K562 (cell line): ENCODE measurements around the gene FBXW8. TPM values are rescaled to one million over a fixed set of nuclear protein-coding genes. Genes with fewer than 3 reads are reported as not detected.

Source experiments
- ATAC-seq: fragments of 200-7000 bp; cut with Tn5 transposase; 3 replicates; pipeline ENCODE4 v1.9.1; 2020; ENCODE audit warnings: moderate library complexity
- BruUV-seq: library from RNA; stranded (reverse); fragments of 400-500 nt; replicated peaks from 2 replicates; lab custom pipeline; 2021; lab: Mats Ljungman, UMichigan
- CTCF ChIA-PET: fragments of 300-600 bp; formaldehyde crosslinking; extraction: SDS; loops from one replicate; lab custom pipeline; 2021; ENCODE audit warnings: low intra/inter-chr PET ratio; lab: Yijun Ruan, JAX
- POLR2A ChIA-PET: fragments of 300-600, 350-650 bp; sonication (Branson Sonifier 250); formaldehyde crosslinking; extraction: SDS; loops from one replicate; lab custom pipeline; 2021; ENCODE audit warnings: antibody characterized with exemption, inconsistent platforms; lab: Yijun Ruan, JAX
- DNase-seq, 4 experiments: peaks; one replicate each; pipeline versions ENCODE4 v3.0.0 to v3.0.0-alpha.2; 2011 to 2018; ENCODE audit warnings: low spot score in 3 of 4, mixed read lengths in 3 of 4; ENCODE audit errors: extremely low read depth in 1 of 4
- FAIRE-seq: peaks from 2 replicates; lab custom pipeline; 2011; peaks lifted over from hg19 to GRCh38; lab: Jason Lieb, UNC
- H2AFZ ChIP-seq: 2 replicates; pipeline ENCODE4 v1.6.0; 2011; ENCODE audit warnings: low read depth, low read length, control low read depth, inconsistent platforms
- H3K27ac ChIP-seq: fragments of 200-600 bp; 3 replicates; pipeline ENCODE4 v1.8.0; 2011; ENCODE audit warnings: low read depth, mild to moderate bottlenecking, control low read depth, inconsistent platforms, low read length, moderate library complexity, mixed read lengths; ENCODE audit errors: extremely low read depth
- H3K27me3 ChIP-seq, 2 experiments: fragments of 300-600 bp in 1 of 2; 2 replicates in 1 of 2; 3 replicates in 1 of 2; pipeline versions ENCODE4 v1.6.0 to v1.8.0; 2011; ENCODE audit warnings: inconsistent platforms in 2 of 2, low read length in 2 of 2, mild to moderate bottlenecking in 1 of 2, mixed read lengths in 1 of 2, moderate library complexity in 1 of 2; ENCODE audit not compliant: control insufficient read depth in 2 of 2, insufficient read depth in 2 of 2
- H3K36me3 ChIP-seq: fragments of 300-600 bp; 3 replicates; pipeline ENCODE4 v1.8.0; 2011; ENCODE audit warnings: mild to moderate bottlenecking, low read length, inconsistent platforms; ENCODE audit not compliant: control insufficient read depth, insufficient read depth
- H3K4me1 ChIP-seq, 2 experiments: fragments of 200-600 bp in 1 of 2; replicated peaks in 1 of 2; 2 replicates in 1 of 2; 3 replicates in 1 of 2; pipeline versions ENCODE4 v1.5.1 to v1.8.0; 2011; ENCODE audit warnings: inconsistent platforms in 2 of 2, low read length in 2 of 2, mild to moderate bottlenecking in 1 of 2, mixed read lengths in 1 of 2, moderate library complexity in 1 of 2; ENCODE audit not compliant: control insufficient read depth in 2 of 2, insufficient read depth in 2 of 2
- H3K4me2 ChIP-seq: 2 replicates; pipeline ENCODE4 v1.6.1; 2011; ENCODE audit warnings: low read length, control low read depth, inconsistent platforms, mixed read lengths; ENCODE audit not compliant: insufficient read depth
- H3K4me3 ChIP-seq: fragments of 200-600 bp; sonication (generic), shearing (Covaris generic); 2 replicates; pipeline ENCODE4 v1.5.1; 2016; ENCODE audit warnings: control low read depth, inconsistent platforms
- H3K79me2 ChIP-seq: fragments of 200-600 bp; 3 replicates; pipeline ENCODE4 v1.8.0; 2011; ENCODE audit warnings: low read length, inconsistent platforms; ENCODE audit not compliant: control insufficient read depth, insufficient read depth
- H3K9ac ChIP-seq, 2 experiments: 2 replicates each; pipeline versions ENCODE4 v1.6.0 to v1.6.1; 2011; ENCODE audit warnings: low read depth in 2 of 2, low read length in 2 of 2, control low read depth in 1 of 2, inconsistent platforms in 1 of 2, mild to moderate bottlenecking in 1 of 2, mixed read lengths in 1 of 2; ENCODE audit not compliant: insufficient read depth in 1 of 2
- H3K9me1 ChIP-seq: one replicate; pipeline ENCODE4 v1.6.0; 2011; ENCODE audit warnings: inconsistent platforms, mild to moderate bottlenecking, low read length, moderate library complexity; ENCODE audit not compliant: control insufficient read depth, insufficient read depth
- H3K9me3 ChIP-seq: replicated peaks from 2 replicates; pipeline ENCODE4 v1.5.1; 2011; ENCODE audit warnings: low read depth, low read length, inconsistent platforms; ENCODE audit not compliant: control insufficient read depth, insufficient read depth
- H4K20me1 ChIP-seq: replicated peaks from 2 replicates; pipeline ENCODE4 v1.6.1; 2011; ENCODE audit warnings: low read length, inconsistent platforms, mixed read lengths; ENCODE audit not compliant: control insufficient read depth, insufficient read depth
- ETV6 ChIP-seq, 3 experiments: fragments of 150-350 bp in 1 of 3; sonication (generic) in 1 of 3; formaldehyde crosslinking in 1 of 3; IDR thresholded peaks; 2 replicates each; pipeline versions ENCODE4 v1.6.1 to v1.8.0; 2014 to 2022; ENCODE audit warnings: borderline replicate concordance in 2 of 3, low read depth in 2 of 3, antibody characterized with exemption in 1 of 3, low read length in 1 of 3, mild to moderate bottlenecking in 1 of 3, missing genetic modification reagents in 1 of 3
- HDAC1 ChIP-seq, 2 experiments: fragments of 450-650 bp; IDR thresholded peaks; 2 replicates each; pipeline ENCODE4 v1.6.1; 2016 to 2017; ENCODE audit warnings: inconsistent platforms in 1 of 2, mild to moderate bottlenecking in 1 of 2, moderate library complexity in 1 of 2
- HDAC6 ChIP-seq: IDR thresholded peaks from 2 replicates; pipeline ENCODE4 v1.6.1; 2012; ENCODE audit warnings: low read depth, mild to moderate bottlenecking, control low read depth, inconsistent platforms, low read length, moderate library complexity
- SETDB1 ChIP-seq: IDR thresholded peaks from one replicate; pipeline ENCODE4 v1.6.1; 2012; ENCODE audit warnings: low read length, control low read depth, inconsistent platforms
- ZNF140 ChIP-seq: fragments of 250-450 bp; sonication (Bioruptor Pico); IDR thresholded peaks from 2 replicates; pipeline ENCODE4 v1.8.0; 2021; ENCODE audit warnings: moderate library complexity, mild to moderate bottlenecking, inconsistent platforms
- ZNF175 ChIP-seq: fragments of 200-800 bp; sonication (Bioruptor generic); IDR thresholded peaks from 2 replicates; pipeline ENCODE4 v1.6.1; 2016; ENCODE audit warnings: low read depth, mild to moderate bottlenecking, missing genetic modification characterization, missing compliant biosample characterization
- WGBS: fragments of 100-300 bp; shearing (Covaris generic); methylation state at CpG from one replicate; pipeline ENCODE4 v1.1.6; 2016; ENCODE audit warnings: low coverage, mixed read lengths; ENCODE audit not compliant: insufficient coverage; ENCODE audit errors: missing lambda C conversion rate; 5-methylcytosine and 5-hydroxymethylcytosine counted together
- in situ Hi-C: fragments of 300-500 bp; cut with MboI; formaldehyde crosslinking; loops from 4 replicates; pipeline ENCODE4 v1.15.0; 2018; ENCODE audit warnings: inconsistent platforms, mixed read lengths
- intact Hi-C: fragments of 100-400 bp; cut with micrococcal nuclease; formaldehyde crosslinking; loops from 2 replicates; pipeline ENCODE4 v1.14.2; 2022
- polyA plus RNA-seq, 8 experiments: library from polyadenylated mRNA; depleted of rRNA in 4 of 8; stranded (reverse) in 5 of 8; unstranded in 3 of 8; fragments of >200 nt; fragmentation: Nextera tagmentation in 2 of 8; fragmentation: Illumina TruSeq in 1 of 8; extraction: Ambion mirVana in 2 of 8; extraction: Trizol in 1 of 8; gene quantifications; 2 replicates each; pipeline versions ENCODE4 v1.2.1 to v1.2.3, GENCODE V29; 2011 to 2014; ENCODE audit warnings: inconsistent platforms in 1 of 8, missing spikeins in 1 of 8
- total RNA-seq, 7 experiments: library from RNA; depleted of rRNA in 6 of 7; stranded (reverse); fragments of >200 nt in 6 of 7; fragmentation: Illumina TruSeq in 2 of 7; extraction: Trizol in 2 of 7; gene quantifications; 2 replicates each; pipeline versions ENCODE4 v1.2.1 to v1.2.3, GENCODE V29; 2011 to 2021; ENCODE audit warnings: low replicate concordance in 1 of 7
- TF ChIP-seq, protein P1 (sequence below): fragments of 150-350 bp; IDR thresholded peaks from 2 replicates; pipeline ENCODE4 v1.6.1; 2014; ENCODE audit warnings: low read depth, mild to moderate bottlenecking, low read length, borderline replicate concordance

The FBXW8 gene
- total and polyA plus RNA-seq, 9 of the 15 experiments (the other 6 are each of a cell fraction or from before 2014, with no cell fraction given) = 0.58 to 8.3 (median 4.4) TPM

DNA sequence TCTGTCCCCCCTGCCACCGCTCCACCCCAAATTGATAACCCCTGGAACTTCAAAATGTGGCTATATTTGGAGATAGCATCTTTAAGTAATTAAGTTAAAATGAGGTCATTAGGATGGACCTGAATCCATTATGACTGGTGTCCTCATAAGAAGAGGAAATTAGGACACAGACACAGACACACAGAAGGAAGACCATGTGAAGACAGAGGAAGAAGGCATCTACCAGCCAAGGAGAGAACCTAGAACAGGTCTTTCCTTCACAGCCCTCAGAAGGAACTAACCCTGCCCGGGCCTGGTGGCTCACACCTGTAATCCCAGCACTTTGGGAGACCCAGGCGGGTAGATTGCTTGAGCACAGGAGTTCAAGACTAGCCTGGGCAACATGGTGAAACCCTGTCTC, 25.9 kb upstream of the FBXW8 start:
- intact Hi-C loops = no loop called here
- no peak for FAIRE-seq
- Histone ChIP-seq H3K9ac (no peak overlapping the region), H3K4me1 (peaks cover 0 to 14% of the 10 kb centered on the region in 2 experiments; a peak in 3 of 5 replicates), H3K9me3 (no peaks in the 10 kb centered on the region), H3K36me3 (no peaks in the 10 kb centered on the region)
- no TSS peak for BruUV-seq
- in situ Hi-C loops = no loop called here
- WGBS = 3% methylated on average over 3 of the region's 3 CpGs
- ATAC-seq = no peak
- TF ChIP-seq HDAC6 (no peak), ZNF140 (CRISPR knock-in tag) (no peak), SETDB1 (no peak), ZNF175 (CRISPR knock-in tag) (no peak), HDAC1 (IDR thresholded peaks at IDR 0.05) (no peak), ETV6 (IDR thresholded peaks at IDR 0.05; ENCODE audit: borderline replicate concordance in 1 of 2, low read depth in 2 of 2, low read length in 1 of 2) (no peak), ETV6 (CRISPR knock-in tag; IDR thresholded peaks at IDR 0.05; ENCODE audit: borderline replicate concordance) (no peak)
- TF ChIP-seq, protein P1, sequence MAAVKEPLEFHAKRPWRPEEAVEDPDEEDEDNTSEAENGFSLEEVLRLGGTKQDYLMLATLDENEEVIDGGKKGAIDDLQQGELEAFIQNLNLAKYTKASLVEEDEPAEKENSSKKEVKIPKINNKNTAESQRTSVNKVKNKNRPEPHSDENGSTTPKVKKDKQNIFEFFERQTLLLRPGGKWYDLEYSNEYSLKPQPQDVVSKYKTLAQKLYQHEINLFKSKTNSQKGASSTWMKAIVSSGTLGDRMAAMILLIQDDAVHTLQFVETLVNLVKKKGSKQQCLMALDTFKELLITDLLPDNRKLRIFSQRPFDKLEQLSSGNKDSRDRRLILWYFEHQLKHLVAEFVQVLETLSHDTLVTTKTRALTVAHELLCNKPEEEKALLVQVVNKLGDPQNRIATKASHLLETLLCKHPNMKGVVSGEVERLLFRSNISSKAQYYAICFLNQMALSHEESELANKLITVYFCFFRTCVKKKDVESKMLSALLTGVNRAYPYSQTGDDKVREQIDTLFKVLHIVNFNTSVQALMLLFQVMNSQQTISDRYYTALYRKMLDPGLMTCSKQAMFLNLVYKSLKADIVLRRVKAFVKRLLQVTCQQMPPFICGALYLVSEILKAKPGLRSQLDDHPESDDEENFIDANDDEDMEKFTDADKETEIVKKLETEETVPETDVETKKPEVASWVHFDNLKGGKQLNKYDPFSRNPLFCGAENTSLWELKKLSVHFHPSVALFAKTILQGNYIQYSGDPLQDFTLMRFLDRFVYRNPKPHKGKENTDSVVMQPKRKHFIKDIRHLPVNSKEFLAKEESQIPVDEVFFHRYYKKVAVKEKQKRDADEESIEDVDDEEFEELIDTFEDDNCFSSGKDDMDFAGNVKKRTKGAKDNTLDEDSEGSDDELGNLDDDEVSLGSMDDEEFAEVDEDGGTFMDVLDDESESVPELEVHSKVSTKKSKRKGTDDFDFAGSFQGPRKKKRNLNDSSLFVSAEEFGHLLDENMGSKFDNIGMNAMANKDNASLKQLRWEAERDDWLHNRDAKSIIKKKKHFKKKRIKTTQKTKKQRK = no peak
- TF ChIP-seq, all 486 proteins: peak for 0
- Histone ChIP-seq H3K9me1 (no peaks in the 10 kb centered on the region), H3K27me3 (peaks cover 37 to 47% of the 10 kb centered on the region in 2 experiments), H2AFZ (no peak overlapping the region), H4K20me1 (peaks cover 6% of the 10 kb centered on the region; the same call in 1 of the 2 replicates), H3K4me2 (no peak overlapping the region), H3K4me3 (no peak overlapping the region), H3K79me2 (no peaks in the 10 kb centered on the region), H3K27ac (no peak overlapping the region)
- DNase-seq = no peak
- ChIA-PET POLR2A (interaction anchor here (0.6 to 0.7 kb wide), 2 partner anchors 40 to 73 kb away, joined by 3 read pairs; no protein-coding TSS in a partner anchor), CTCF (no interaction called here)
